GM12892 (cell line): ENCODE measurements around the gene FAM153A.
"Not testable (repeated sequence)": the region's sequence is repeated elsewhere in the genome, so short reads cannot be mapped to it uniquely, and the experiment has no call there.

Experiments
- POLR2A ChIP-seq: IDR thresholded peaks from 2 replicates; pipeline ENCODE4 v1.6.1; 2011; ENCODE audit warnings: low read depth, low read length, control low read depth
- POLR2AphosphoS5 ChIP-seq: IDR thresholded peaks from 2 replicates; pipeline ENCODE4 v1.6.1; 2011; ENCODE audit warnings: low read depth, low read length, control low read depth

DNA sequence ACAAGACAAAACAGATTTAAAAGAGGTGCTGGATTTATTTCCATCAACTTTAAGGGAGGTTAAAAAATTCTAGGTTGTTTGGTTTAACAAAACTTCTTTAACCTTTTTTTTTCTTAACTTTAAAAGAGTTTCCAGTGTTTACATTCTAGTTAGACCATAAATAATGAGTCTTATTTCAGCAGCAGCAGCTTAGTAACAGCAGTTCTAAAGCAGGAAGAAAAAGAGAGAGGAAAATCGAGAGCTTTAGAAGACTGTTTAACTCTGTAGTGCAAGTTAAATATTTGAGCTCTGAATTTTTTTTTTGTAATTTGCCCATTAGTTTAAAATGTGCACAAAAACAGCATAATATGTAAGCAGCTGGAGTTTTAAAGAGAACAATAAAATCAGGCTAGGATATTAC is 90.2 kb downstream of the FAM153A start:
- not testable (repeated sequence) for TF ChIP-seq POLR2A, POLR2AphosphoS5
